HG03565 (cell line): ENCODE results near the gene TACC2.
"Not testable (repeated sequence)": the region's sequence is repeated elsewhere in the genome, so short reads cannot be mapped to it uniquely, and the experiment has no call there.

ENCODE experiments used
- ATAC-seq: cut with Tn5 transposase; IDR thresholded peaks from one replicate; pipeline ENCODE4 v1.9.1; 2021; ENCODE audit warnings: mild to moderate bottlenecking, moderate library complexity; ENCODE audit not compliant: unreplicated experiment

TACC2 gene

DNA sequence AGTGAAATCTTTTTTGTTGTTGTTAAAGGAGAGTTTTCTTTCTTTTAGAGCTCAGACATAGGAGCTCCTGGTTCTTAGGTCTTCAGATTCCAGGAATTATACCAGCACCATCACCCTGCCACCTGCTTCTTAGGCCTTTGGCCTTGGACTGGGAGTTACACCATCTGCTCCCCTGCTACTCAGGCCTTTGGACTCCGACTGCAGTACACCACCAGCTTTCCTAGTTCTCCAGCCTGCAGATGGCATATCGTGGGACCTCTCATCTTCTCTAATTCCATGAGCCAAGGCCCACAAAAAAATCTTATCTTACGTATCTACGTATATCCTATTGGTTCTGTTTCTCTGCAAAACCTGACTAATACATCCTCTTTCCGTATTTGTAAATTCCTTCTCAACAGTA lies 5.1 kb upstream of the TACC2 start:
- no peak for ATAC-seq

DNA sequence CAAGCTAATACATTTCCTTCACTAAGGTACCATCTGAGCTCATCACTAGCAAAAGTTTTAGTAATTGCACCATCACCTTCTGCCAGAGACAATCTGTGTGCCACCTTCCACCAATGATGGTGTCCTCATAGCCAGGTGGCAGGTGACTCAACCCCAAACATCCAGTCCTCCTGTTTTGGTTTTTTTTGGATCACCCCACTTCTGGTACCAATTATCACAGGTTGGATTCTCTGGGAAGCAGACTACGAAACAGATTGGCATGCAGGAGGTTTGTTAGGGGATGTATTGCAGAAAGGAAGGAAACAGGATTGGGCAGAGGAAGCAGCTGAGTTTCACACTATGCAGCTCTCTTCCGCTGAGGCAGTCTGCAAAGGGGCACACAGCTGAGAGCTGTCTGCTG lies 4.5 kb upstream of the TACC2 start:
- ATAC-seq = no peak

- ATAC-seq = no peak
These were observed 1.2 kb downstream of the TACC2 start for GRCh38 chr10:121990015-121990677.

DNA sequence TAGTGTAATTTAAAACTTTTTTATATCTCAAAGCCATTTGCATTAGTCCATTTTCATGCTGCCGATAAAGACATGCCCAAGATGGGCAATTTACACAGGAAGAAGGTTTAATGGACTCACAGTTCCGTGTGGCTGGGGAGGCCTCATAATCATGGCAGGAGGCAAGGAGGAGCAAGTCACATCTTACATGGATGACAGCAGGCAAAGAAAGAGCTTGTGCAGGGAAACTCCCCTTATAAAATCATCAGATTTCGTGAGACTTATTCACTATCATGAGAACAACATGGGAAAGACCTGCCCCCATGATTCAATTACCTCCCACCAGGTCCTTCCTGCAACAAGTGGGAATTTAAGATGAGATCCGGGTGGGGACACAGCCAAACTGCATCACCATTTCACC lies 2.8 kb downstream of the TACC2 start:
- not testable (repeated sequence) for ATAC-seq

DNA sequence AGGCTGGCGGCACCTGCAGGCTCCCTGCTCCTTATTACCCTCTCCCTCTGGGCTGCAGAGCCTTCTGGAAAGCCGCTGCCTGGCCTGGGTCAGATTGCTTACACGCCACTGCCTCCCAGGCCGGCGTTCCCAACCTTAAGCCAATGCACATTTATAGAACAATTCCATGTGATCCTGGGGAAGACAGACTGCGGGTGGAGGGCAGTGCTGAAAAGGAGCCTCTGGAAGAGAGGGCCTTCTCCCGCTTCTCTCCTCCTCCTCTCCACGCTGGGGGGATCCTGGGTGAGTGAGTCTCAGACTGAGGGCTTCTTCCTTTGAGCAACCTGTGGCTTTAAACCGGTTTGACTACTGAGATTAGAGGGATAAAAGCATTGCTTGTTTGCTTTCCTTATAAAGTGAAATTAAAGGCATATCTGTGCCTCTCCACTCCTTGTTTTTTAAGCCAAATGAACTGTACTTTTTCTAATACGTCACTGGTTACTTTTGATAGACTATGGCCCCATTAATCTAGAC lies 5.5 kb downstream of the TACC2 start:
- ATAC-seq = no peak

DNA sequence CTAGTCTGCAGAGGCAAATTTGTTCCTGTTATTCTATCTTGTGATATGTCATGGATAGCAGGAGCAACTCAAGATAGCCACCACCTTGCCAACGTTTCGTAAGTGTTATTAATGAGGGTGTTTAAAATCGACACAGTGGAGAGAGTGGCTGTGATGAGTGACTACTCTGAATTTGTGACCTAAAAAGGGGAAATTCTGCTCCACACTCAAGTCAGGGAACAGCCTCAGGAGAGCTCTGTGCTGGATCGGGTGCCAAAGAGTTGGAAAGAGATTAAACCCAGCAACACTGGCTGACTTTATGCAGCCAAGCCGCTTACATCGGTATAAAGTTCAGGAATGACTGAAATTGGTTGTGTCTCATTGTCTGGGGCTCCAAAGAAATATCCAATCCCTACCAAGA lies 9.5 kb downstream of the TACC2 start:
- ATAC-seq = no peak

DNA sequence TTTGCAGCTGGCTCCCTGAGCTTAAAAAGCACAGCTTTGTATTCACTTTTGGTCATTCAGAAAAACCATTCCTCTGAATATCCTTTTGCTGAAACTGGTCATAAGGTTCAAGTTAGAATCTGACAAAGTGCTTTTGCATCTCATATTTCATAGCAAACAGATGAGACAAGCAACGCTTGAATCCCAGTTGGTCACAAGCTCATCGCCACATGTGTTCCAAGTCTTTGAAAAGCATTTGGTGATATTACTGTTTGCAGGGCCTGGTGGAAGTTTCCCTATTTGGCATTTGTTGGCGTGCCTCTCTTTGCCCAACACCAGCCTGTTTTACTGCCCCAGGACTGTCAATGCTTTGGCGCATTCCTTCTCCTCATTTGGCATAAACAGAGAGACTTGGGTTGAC lies 10.3 kb downstream of the TACC2 start:
- no peak for ATAC-seq

- no peak for ATAC-seq
These were observed 12.7 kb downstream of the TACC2 start for GRCh38 chr10:122001698-122002097.

GRCh38 chr10:122007415-122007814 lies 18.5 kb downstream of the TACC2 start:
- ATAC-seq = no peak

- no peak for ATAC-seq
These were observed 21.6 kb downstream of the TACC2 start for GRCh38 chr10:122010405-122011050.

DNA sequence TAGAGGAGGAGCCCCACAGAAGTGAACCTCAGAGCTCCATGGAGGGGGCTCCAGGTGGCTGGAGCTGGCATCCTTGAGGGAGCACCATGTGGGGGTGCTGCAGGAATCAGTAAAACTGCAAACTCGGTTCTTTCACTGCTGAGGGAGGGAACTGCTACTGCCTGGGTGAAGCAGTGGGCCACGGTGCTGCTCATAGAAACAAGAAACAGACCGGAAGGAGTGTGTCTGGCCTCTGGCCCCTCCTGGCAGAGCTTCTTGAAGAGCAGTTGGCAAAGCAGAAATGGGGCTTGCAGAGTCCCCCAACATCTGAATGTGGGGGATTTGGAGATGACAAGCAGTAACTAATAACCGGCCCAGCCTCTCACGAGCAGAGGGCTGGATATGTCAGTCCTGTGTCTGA lies 23.8 kb downstream of the TACC2 start:
- ATAC-seq = no peak

GRCh38 chr10:122013311-122013780 lies 24.4 kb downstream of the TACC2 start:
- ATAC-seq = no peak

GRCh38 chr10:122014652-122015248 lies 25.8 kb downstream of the TACC2 start:
- no peak for ATAC-seq

GRCh38 chr10:122017926-122018325 lies 29.0 kb downstream of the TACC2 start:
- ATAC-seq = not testable (repeated sequence)

GRCh38 chr10:122018491-122018890 lies 29.5 kb downstream of the TACC2 start:
- ATAC-seq = no peak

DNA sequence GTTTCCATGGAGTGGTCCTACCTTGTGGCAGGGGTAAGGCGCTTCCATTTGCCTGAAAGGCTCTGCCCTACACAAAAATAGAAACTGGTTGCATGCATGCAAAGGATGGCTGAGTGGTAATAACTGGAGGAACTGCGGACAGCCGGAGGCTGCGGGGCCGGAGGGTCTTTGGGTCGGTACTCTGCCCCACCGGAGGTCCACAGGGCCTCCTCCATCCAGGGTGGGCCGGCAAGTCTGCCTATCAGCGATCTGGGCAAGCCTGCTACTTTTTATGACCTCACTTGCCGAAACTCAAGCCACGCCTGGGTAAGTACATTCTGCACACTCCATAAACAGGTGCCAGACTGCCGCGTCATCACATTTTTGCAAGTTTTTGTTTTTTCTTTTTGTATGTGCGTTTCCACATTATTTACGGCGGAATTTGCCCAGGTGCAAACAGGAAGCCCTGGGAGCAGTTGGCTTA lies 30.0 kb downstream of the TACC2 start:
- no peak for ATAC-seq

- no peak for ATAC-seq
These were observed 30.5 kb downstream of the TACC2 start for GRCh38 chr10:122019414-122019975.

- ATAC-seq = no peak
These were observed 31.3 kb downstream of the TACC2 start for GRCh38 chr10:122020226-122020625.

DNA sequence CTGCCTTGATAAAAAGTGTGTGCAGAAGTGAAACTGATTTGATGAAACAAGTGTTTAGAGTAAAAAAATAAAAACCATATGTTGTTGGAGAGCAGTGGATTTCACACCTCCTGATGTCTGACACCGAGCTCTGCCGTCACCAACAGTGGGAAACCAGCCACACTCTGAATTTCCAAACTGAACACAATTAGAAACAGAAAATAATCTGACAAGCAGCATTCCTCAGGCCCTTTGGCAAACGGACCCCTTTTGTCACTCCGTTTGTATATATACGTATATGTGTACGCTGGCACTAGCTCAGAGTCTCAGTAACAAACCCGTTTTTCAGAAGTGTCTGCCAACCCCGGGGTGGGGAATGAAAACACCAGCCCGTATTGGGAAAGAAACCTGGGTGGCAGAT lies 32.4 kb downstream of the TACC2 start:
- ATAC-seq = no peak

- ATAC-seq = no peak
These were observed 32.9 kb downstream of the TACC2 start for GRCh38 chr10:122021828-122022227.

DNA sequence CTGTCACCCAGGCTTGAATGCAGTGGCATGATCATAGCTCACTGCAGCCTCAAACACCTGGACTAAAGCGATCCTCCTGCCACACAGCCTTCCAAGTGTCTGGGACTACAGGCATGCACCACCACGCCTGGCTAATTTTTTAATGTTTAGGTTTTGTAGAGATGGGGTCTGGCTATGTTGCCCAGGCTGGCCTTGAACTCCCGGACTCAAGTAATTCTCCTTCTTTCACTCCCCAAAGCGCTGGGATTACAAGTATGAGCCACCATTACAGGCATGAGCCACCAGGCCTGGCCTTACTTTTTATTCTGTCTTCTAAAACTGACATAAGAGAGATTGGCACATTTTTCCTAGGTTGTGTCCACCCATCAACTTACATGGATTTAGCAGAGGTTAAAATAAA lies 33.3 kb downstream of the TACC2 start:
- ATAC-seq = no peak

- not testable (repeated sequence) for ATAC-seq
These were observed 34.3 kb downstream of the TACC2 start for GRCh38 chr10:122023257-122023656.
